Measurements from ENCODE around the gene NLE1. TPM values are rescaled to one million over a fixed set of nuclear protein-coding genes. Genes with fewer than 3 reads are reported as not detected.

NLE1 gene
- polyA plus RNA-seq, 1 donor from 2014 or later: 30.8 TPM

- Histone ChIP-seq H3K27ac (ENCODE audit: low read length) (no peak overlapping the region), H3K36me3 (ENCODE audit: insufficient read depth, low read length) (no peaks in the 10 kb centered on the region), H3F3A (ENCODE audit: insufficient read depth, low read length, poor library complexity, severe bottlenecking) (no peaks in the 10 kb centered on the region), H3K9ac (ENCODE audit: low read length) (no peak overlapping the region), H3K4me2 (ENCODE audit: low read length) (no peak overlapping the region), H3K9me3 (ENCODE audit: low read length) (no peaks in the 10 kb centered on the region), H2AFZ (ENCODE audit: low read depth, low read length) (no peak overlapping the region), H3K4me3 (ENCODE audit: low read length) (no peak overlapping the region), H3K27me3 (ENCODE audit: insufficient read depth, low read depth, low read length) (no peaks in the 10 kb centered on the region), H4K20me1 (ENCODE audit: insufficient read depth) (no peaks in the 10 kb centered on the region), H3K9me2 (ENCODE audit: insufficient read depth, low read length) (no peaks in the 10 kb centered on the region), H3K79me2 (replicated peaks; ENCODE audit: insufficient read depth, low read length) (no peaks in the 10 kb centered on the region)
- TF ChIP-seq CTCF (IDR thresholded peaks at IDR 0.05; ENCODE audit: poor library complexity, severe bottlenecking) (no peak), MXI1 (conservative IDR thresholded peaks at IDR 0.05; ENCODE audit: poor library complexity, severe bottlenecking) (no peak), RAD21 (conservative IDR thresholded peaks at IDR 0.05) (no peak), EP300 (conservative IDR thresholded peaks at IDR 0.05; ENCODE audit: poor library complexity, severe bottlenecking) (no peak), TAF1 (IDR thresholded peaks at IDR 0.05; ENCODE audit: low read depth) (no peak), SMC3 (conservative IDR thresholded peaks at IDR 0.05; ENCODE audit: poor library complexity) (no peak), EZH2 (IDR thresholded peaks at IDR 0.05; ENCODE audit: borderline replicate concordance, insufficient read depth, low read length, poor library complexity, severe bottlenecking) (no peak), POLR2AphosphoS5 (IDR thresholded peaks at IDR 0.05) (no peak), REST (IDR thresholded peaks at IDR 0.05; ENCODE audit: borderline replicate concordance) (no peak)
These were observed 47.2 kb upstream of the NLE1 start for GRCh38 chr17:35189291-35189690.

GRCh38 chr17:35188111-35188510 lies 46.0 kb upstream of the NLE1 start:
- Histone ChIP-seq H3K4me2 (ENCODE audit: low read length) (no peak overlapping the region), H3K9me2 (ENCODE audit: insufficient read depth, low read length) (no peaks in the 10 kb centered on the region), H3K9me3 (ENCODE audit: low read length) (no peaks in the 10 kb centered on the region), H3K9ac (ENCODE audit: low read length) (no peak overlapping the region), H3K27me3 (ENCODE audit: insufficient read depth, low read depth, low read length) (no peaks in the 10 kb centered on the region), H3K27ac (ENCODE audit: low read length) (no peak overlapping the region), H3F3A (ENCODE audit: insufficient read depth, low read length, poor library complexity, severe bottlenecking) (no peaks in the 10 kb centered on the region), H2AFZ (ENCODE audit: low read depth, low read length) (no peak overlapping the region), H3K4me3 (ENCODE audit: low read length) (no peak overlapping the region), H3K36me3 (ENCODE audit: insufficient read depth, low read length) (no peaks in the 10 kb centered on the region), H3K79me2 (replicated peaks; ENCODE audit: insufficient read depth, low read length) (no peaks in the 10 kb centered on the region), H4K20me1 (ENCODE audit: insufficient read depth) (no peaks in the 10 kb centered on the region)
- TF ChIP-seq TAF1 (IDR thresholded peaks at IDR 0.05; ENCODE audit: low read depth): no peak

GRCh38 chr17:35187481-35187880 lies 45.4 kb upstream of the NLE1 start:
- Histone ChIP-seq H3F3A (ENCODE audit: insufficient read depth, low read length, poor library complexity, severe bottlenecking) (no peaks in the 10 kb centered on the region), H3K27me3 (ENCODE audit: insufficient read depth, low read depth, low read length) (no peaks in the 10 kb centered on the region), H3K4me2 (ENCODE audit: low read length) (no peak overlapping the region), H3K79me2 (replicated peaks; ENCODE audit: insufficient read depth, low read length) (no peaks in the 10 kb centered on the region), H3K36me3 (ENCODE audit: insufficient read depth, low read length) (no peaks in the 10 kb centered on the region), H3K4me3 (ENCODE audit: low read length) (no peak overlapping the region), H3K9me2 (ENCODE audit: insufficient read depth, low read length) (no peaks in the 10 kb centered on the region), H3K27ac (ENCODE audit: low read length) (no peak overlapping the region), H2AFZ (ENCODE audit: low read depth, low read length) (no peak overlapping the region), H3K9ac (ENCODE audit: low read length) (no peak overlapping the region), H3K9me3 (ENCODE audit: low read length) (no peaks in the 10 kb centered on the region), H4K20me1 (ENCODE audit: insufficient read depth) (no peaks in the 10 kb centered on the region)
- TF ChIP-seq EZH2 (IDR thresholded peaks at IDR 0.05; ENCODE audit: borderline replicate concordance, insufficient read depth, low read length, poor library complexity, severe bottlenecking): no peak
- TF ChIP-seq TAF1 (IDR thresholded peaks at IDR 0.05; ENCODE audit: low read depth): no peak
- TF ChIP-seq EP300 (conservative IDR thresholded peaks at IDR 0.05; ENCODE audit: poor library complexity, severe bottlenecking): no peak

All from neural cell (in vitro differentiated cells).